GM12891 (cell line): ENCODE results near the gene PTPRU.

Experiments used
- DNase-seq: peaks from one replicate; pipeline ENCODE4 v3.0.0; 2011; ENCODE audit warnings: low spot score; ENCODE audit not compliant: insufficient read length
- FAIRE-seq: peaks from 2 replicates; lab custom pipeline; 2011; peaks lifted over from hg19 to GRCh38; lab: Jason Lieb, UNC
- PAX5 ChIP-seq: IDR thresholded peaks from 2 replicates; pipeline ENCODE4 v1.6.1; 2011; ENCODE audit warnings: low read length, moderate library complexity, mild to moderate bottlenecking; ENCODE audit not compliant: insufficient read depth, severe bottlenecking
- POLR2A ChIP-seq: IDR thresholded peaks from 2 replicates; pipeline ENCODE4 v1.6.1; 2011; ENCODE audit warnings: low read depth, low read length, control low read depth
- POLR2AphosphoS5 ChIP-seq: IDR thresholded peaks from 2 replicates; pipeline ENCODE4 v1.6.1; 2011; ENCODE audit warnings: low read depth, low read length, control low read depth
- POU2F2 ChIP-seq: IDR thresholded peaks from 2 replicates; pipeline ENCODE4 v1.6.1; 2011; ENCODE audit warnings: low read depth, mild to moderate bottlenecking, control low read depth, low read length, moderate library complexity
- SPI1 ChIP-seq: IDR thresholded peaks from 2 replicates; pipeline ENCODE4 v1.6.1; 2011; ENCODE audit warnings: low read depth, low read length, control low read depth
- TAF1 ChIP-seq: IDR thresholded peaks from 2 replicates; pipeline ENCODE4 v1.6.1; 2011; ENCODE audit warnings: low read depth, low read length, control low read depth

Gene PTPRU

DNA sequence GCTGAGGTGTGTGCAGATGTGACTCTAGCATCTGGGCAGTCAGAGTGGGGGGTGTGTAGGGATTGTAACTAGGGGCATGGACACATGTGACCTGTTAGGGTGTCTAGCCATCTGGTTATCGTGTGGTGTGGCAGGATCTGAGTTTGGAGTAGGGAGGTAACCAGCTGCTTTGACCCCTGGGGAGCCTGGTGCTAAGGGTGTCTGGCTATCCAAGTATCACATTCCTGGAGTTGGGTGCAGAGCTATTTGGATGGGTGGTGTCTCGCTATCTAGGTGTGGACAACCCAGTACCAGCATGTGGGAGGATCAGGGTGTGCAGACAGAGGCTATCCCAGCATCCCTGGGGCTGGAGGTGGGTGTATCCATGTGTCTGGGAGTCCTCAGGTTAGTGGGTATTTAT, 4.7 kb downstream of the PTPRU start:
- no peak for FAIRE-seq
- TF ChIP-seq POU2F2 (no peak), POLR2A (no peak), PAX5 (no peak), TAF1 (no peak), POLR2AphosphoS5 (no peak), SPI1 (no peak)

DNA sequence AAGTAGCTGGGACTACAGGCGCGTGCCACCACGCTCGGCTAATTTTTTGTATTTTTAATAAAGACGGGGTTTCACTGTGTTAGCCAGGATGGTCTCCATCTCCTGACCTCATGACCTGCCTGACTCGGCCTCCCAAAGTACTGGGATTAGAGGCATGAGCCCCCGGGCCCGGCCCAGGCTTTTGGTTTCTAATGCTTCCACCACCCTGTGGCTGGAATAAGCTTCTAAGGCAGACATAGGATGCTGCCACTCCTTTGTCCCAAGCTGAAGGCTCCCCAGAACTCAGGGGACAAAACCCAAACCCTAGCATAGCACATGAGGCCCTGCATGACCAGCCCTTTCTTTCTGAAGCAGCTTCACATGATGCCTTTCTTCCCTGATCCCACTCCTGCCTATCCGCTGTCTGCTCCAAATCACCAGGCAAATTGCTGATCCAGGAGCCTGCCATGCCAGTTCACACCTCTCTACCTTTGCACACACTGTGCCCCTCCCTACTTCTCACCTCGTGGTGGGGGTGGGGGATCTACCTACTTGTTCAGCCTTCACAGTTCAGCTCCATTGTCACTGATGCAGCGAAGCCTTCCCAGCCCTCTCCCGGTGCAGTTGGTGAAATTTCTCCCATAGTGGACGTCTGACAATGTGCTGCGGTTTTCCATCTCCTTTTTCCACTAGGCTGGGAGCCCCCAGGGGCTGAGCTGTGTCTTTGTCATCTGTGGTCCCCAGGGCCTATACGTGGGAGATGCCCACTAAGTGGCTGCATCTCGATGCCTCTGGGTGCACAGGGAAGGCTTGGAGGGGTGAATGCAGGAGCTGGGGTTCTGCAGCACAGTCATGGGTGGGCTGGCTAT, 6.9 kb downstream of the PTPRU start:
- TF ChIP-seq POU2F2 = no peak
- TF ChIP-seq PAX5 = no peak
- no peak for TF ChIP-seq TAF1
- no peak for TF ChIP-seq POLR2AphosphoS5
- TF ChIP-seq POLR2A = no peak
- no peak for TF ChIP-seq SPI1
- DNase-seq (no peak), FAIRE-seq (no peak)

More for the DNA sequence above, 4.7 kb downstream of the PTPRU start:
- no peak for DNase-seq

DNA sequence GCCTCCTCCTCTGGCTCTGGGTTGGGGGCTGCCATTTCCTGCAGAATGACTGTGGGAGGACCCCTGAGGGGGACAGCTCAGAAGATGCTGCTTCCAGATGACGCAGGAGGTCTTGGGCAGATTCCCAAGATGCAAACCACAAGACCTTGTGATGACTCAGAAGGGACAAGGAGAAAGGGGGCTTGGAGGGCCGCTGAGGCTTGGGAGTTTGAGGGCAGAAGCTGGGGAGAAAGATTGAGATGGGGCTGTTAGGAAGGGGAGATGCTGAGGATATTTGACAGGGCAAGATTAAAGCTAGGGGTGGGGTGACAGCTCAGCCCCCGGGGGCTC, 7.5 kb downstream of the PTPRU start:
- no peak for TF ChIP-seq POLR2AphosphoS5
- TF ChIP-seq PAX5 = no peak
- no peak for TF ChIP-seq POU2F2
- no peak for TF ChIP-seq TAF1
- TF ChIP-seq POLR2A = no peak
- FAIRE-seq = no peak
- DNase-seq = no peak

DNA sequence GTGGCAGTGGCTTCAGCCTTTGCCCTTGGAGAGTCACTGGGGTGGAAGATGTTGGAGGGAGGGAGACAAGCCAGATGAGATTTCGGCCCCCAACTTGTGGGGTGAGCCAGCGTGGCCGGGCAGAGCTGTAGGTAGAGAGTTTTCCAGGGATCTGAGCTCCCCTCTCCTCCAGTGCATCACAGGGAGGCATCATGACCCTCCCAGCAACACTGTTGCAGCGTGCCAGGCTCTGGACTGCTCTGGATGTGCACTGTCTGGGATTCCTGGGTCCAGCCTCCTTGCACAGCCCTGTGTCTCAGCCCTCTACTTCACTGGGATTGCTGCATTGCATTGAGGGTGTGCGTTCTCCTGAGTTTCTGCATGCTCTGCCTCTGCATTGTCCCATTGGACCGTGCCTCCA, 8.9 kb downstream of the PTPRU start:
- DNase-seq (no peak), FAIRE-seq (no peak)
- TF ChIP-seq TAF1 = no peak
- TF ChIP-seq POU2F2 = no peak
- no peak for TF ChIP-seq SPI1
- TF ChIP-seq PAX5 = no peak
- TF ChIP-seq POLR2A = no peak
- no peak for TF ChIP-seq POLR2AphosphoS5

DNA sequence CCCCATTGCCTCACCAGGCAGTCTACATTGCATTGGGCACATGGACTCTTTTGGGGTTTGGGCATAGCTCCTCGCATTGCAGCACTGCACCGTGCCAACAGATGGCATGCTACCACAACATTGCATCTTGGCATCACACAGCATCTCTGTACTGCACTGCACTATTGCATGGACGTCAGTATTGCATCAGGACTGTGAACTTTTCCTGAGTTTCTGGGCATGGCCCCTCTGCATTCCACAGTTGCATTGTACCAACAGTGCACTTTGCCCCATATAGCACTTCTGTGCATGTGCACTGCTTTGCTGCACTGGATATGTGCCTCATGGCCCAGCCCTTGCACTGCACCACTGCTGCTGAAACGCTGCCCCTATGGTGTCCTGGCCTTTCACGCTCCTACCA, 9.6 kb downstream of the PTPRU start:
- DNase-seq (no peak), FAIRE-seq (peak; percentile 23)
- TF ChIP-seq POLR2AphosphoS5 = no peak
- TF ChIP-seq PAX5 = no peak
- no peak for TF ChIP-seq POU2F2
- TF ChIP-seq TAF1 = no peak
- no peak for TF ChIP-seq POLR2A
- no peak for TF ChIP-seq SPI1

DNA sequence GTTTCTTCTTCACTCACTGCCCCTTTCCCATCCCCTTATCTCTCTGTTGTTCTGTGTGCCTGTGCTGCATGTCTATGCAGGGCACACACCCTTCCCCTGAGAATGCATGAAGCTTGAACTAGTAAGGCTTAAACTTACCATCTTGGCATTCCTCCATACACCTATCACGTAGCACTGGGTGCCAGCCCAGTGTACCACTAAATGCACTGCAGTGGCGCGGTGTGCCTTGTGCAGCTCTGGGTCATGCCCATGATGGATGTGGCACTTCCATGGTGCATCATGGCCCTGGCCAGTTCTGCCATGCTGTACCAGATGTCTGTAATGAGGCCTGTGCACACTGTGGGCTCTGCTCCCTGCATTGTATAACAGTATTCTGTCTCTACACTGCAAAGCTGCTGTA, 10.7 kb downstream of the PTPRU start:
- FAIRE-seq = no peak
- TF ChIP-seq SPI1 (no peak), TAF1 (no peak), PAX5 (no peak), POU2F2 (no peak), POLR2AphosphoS5 (no peak), POLR2A (no peak)
- DNase-seq = no peak

DNA sequence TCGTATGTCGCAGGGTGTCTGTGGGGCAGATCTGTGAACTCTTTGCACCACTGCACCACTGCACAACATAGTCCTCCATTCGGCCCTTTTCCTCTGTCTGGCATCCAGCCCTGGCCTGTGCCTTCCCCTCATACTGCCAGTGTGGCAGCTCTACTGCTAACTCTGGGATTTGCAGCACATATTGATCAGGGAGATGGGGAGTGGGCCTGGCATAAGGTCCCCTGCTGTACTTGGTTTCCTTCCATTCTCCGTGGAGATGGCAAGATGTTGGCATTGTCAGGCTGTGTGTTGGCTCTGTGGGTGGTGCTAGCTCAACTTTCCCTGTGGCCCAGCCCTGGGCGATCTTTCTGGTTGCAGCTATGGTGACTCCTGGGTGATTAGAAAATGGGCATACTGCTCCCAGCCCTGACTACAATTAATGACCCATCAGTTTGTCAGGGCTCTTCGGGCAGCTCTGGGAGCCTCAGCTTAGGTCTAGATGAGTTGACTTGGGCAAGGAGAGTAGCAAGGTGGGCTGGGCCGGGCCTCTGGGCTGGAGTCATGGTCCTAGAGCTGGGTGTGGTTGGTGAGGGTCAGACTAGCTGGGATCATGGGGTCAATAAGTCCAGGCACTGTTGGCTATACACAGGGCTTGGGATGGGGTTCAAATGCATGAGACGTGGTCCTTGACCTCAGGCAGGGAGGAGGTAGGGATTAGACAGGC, 11.4 kb downstream of the PTPRU start:
- DNase-seq (no peak), FAIRE-seq (no peak)
- TF ChIP-seq POLR2A (no peak), POU2F2 (no peak), SPI1 (no peak), POLR2AphosphoS5 (no peak), TAF1 (no peak), PAX5 (no peak)

DNA sequence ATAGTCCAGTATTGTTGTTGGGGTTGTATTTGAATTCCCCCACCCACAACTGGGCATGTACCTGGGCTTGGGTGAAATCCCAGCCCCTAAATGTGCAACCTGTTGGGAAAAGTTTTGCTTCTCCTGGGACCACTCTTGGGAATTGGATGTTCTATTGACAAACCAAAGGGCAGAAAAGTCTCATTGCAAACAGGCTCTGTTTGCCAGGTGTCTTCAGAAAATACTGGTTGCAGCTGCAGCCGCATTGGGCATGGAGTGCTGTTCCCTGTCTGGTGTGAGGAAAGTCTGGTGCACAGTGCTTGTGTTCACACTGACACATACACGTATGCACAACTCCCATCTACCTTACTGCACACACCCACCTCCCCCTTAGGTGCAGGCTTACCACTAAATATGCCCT, 12.1 kb downstream of the PTPRU start:
- FAIRE-seq = no peak
- no peak for TF ChIP-seq PAX5
- TF ChIP-seq POLR2AphosphoS5 = no peak
- TF ChIP-seq POLR2A = no peak
- no peak for TF ChIP-seq TAF1
- TF ChIP-seq SPI1 = no peak
- TF ChIP-seq POU2F2 = no peak
- no peak for DNase-seq

DNA sequence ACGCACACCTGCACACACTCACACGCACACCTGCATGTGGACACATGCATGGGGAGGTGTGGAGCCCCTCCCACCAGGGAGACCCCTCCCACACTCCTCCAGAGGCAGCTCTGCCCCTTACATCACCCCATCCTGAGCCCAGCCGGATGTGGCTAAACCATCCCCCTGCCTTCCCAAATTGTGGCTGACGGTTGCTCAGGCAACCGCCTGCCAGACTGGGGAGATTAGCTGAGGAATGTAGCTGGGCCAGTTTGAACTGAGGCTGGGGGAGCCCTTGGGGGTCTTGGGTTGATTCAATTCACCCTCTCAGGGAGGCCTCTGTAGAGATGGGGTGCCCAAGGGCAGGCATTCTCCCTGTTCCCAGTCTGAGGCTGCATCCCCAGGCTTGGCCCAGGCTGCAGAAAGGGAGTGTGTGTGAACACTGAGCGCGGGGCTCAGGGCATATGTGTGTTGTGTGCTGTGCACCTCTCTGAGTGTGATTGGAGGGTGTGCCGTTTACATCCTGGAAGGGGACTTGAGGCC, 12.9 kb downstream of the PTPRU start:
- DNase-seq (no peak), FAIRE-seq (no peak)
- TF ChIP-seq SPI1 (no peak), POU2F2 (no peak), POLR2A (no peak), TAF1 (no peak), PAX5 (no peak), POLR2AphosphoS5 (no peak)

DNA sequence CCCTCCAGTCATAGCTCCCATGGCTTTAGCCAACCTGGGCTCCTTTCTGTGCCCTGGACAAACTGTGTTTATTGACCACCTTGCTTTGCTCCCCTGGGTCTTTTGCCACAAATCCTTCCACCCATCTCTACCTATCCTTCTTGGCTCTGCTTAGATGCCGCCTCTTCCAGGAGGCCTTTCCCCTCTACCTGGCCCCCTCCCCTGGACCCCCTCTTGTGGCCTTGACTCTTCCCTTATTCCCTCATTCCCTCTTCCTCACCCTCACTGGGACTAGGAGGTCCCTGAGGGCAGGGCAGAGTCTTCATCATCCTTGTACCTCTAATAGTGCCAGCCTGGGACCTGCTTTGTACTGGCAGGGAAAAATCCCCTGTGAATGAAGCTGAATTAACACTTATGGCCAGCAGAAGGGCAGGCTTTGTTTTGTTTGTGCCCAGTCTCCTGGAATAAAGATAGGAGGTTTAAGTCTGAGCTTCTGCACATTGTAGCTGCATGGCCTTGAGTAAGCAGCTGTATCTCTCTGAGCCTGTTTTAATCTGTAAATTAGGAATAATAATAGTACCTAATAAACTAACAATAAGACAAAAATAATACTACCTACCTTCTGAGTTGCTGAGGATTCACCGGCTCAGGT, 13.7 kb downstream of the PTPRU start:
- FAIRE-seq (no peak), DNase-seq (no peak)
- TF ChIP-seq TAF1 (no peak), POLR2A (no peak), POLR2AphosphoS5 (no peak), PAX5 (no peak), SPI1 (no peak), POU2F2 (no peak)
